ENCODE results near the gene CLDN6. TPM values are rescaled to one million over a fixed set of nuclear protein-coding genes. Genes with fewer than 3 reads are reported as not detected.

Gene CLDN6
- total RNA-seq, 4 donors from 2014 or later = not detected

GRCh38 chr16:3049921-3050481 lies 32.0 kb upstream of the CLDN6 start:
- Histone ChIP-seq H3K27me3 (peaks cover 73% of the 10 kb centered on the region), H3K27ac (no peak overlapping the region), H3K4me1 (peaks cover 0 to 24% (median 18%) of the 10 kb centered on the region in 3 donors), H3K36me3 (no peaks in the 10 kb centered on the region), H3K4me3 (no peak overlapping the region), H3K9me3 (no peaks in the 10 kb centered on the region)
- ATAC-seq = no peak
- WGBS, 2 donors (ENCODE audit: low coverage in 1 of 2) = 76 to 94% methylated on average over 3 to 5 of the region's 26 CpGs
- TF ChIP-seq POLR2A (IDR thresholded peaks at IDR 0.05) (no peak), POLR2AphosphoS5 (IDR thresholded peaks at IDR 0.05) (no peak)

DNA sequence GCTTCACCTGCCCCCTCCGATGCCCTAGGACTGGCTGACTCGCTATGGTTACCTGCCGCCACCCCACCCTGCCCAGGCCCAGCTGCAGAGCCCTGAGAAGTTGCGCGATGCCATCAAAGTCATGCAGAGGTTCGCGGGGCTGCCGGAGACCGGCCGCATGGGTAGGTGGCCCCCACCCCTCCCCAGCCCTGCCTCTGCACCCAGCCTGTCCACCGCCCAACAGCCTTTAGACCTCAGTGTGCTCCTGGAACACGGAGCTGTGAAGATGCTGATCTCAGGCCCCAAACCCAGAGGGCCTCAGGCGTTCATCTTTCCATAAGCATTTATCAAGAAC lies 29.4 kb upstream of the CLDN6 start:
- Histone ChIP-seq H3K36me3 (no peaks in the 10 kb centered on the region), H3K9me3 (no peaks in the 10 kb centered on the region), H3K4me1 (peaks cover 0 to 27% (median 18%) of the 10 kb centered on the region in 3 donors), H3K4me3 (no peak overlapping the region), H3K27ac (no peak overlapping the region), H3K27me3 (peaks cover 99% of the 10 kb centered on the region)
- no peak for ATAC-seq
- WGBS, 2 donors (ENCODE audit: low coverage in 1 of 2) = 40% methylated on average over 1 of the region's 13 CpGs; no CpG with 5 or more reads in 1 of the 2 donors
- TF ChIP-seq EP300 (IDR thresholded peaks at IDR 0.05) (no peak), CTCF (IDR thresholded peaks at IDR 0.05) (no peak), POLR2AphosphoS5 (IDR thresholded peaks at IDR 0.05) (no peak), POLR2A (IDR thresholded peaks at IDR 0.05) (no peak)

- peaks cover 0 to 27% (median 18%) of the 10 kb centered on the region in 3 donors for H3K4me1 ChIP-seq
- ATAC-seq = no peak
- WGBS, 2 donors (ENCODE audit: low coverage in 1 of 2) = 0% methylated on average over 1 of the region's 54 CpGs
- TF ChIP-seq POLR2AphosphoS5 (IDR thresholded peaks at IDR 0.05) = no peak
- TF ChIP-seq POLR2A (IDR thresholded peaks at IDR 0.05) = no peak
- TF ChIP-seq EP300 (IDR thresholded peaks at IDR 0.05) = no peak
- no peak for TF ChIP-seq CTCF (IDR thresholded peaks at IDR 0.05)
- peak overlapping the region in 1 of 2 donors; percentile 51 for H3K4me3 ChIP-seq
- no peaks in the 10 kb centered on the region for H3K36me3 ChIP-seq
- H3K27me3 ChIP-seq = peaks cover 98% of the 10 kb centered on the region
- no peaks in the 10 kb centered on the region for H3K9me3 ChIP-seq
- H3K27ac ChIP-seq = no peak overlapping the region
Observed at GRCh38 chr16:3046641-3047386, 28.8 kb upstream of the CLDN6 start.

DNA sequence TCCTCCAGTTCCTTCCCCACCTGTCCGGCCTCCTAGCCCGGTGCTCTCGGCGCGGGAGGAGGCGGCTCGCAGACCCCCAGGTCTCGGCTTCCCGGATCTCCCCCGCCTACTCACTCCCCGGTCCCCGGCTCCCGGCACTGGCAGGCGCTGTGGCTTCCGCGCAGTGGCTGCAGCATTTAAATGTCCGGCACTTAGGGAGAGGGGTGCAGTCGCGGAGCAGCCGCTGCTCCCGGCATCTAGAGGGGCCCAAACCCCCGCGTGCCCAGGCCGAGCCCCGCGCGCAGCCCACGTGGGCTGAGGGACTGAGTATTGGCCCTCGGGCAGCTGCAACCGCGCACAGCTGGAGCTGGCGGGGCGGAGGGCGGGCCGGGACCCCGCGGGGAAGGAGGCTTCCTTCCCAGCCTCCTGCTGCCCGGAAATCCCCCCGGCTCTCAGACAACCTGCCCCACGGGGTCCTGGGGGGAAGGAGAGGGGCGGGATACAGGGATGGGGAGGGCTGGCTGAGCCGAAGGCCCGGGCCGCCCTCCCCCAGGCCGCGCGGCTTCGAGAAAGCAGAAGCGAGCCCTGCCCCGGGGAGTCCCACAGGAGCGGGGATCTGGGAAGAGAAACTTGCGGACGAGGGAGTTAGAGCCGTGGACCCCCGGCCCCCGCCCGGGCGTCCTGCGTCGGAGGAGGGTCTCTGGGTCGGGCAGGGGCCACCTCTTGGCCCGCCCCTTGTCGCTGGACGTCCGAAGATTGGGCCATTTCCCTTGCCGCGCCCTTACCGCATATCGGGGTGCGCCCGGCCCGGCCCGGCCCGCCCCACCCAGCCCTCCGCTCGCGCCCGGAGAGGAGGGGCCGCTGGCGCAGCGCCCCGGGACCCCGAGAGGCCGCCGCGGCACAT lies 28.0 kb upstream of the CLDN6 start, which contains the start of gene MMP25:
Gene MMP25 (plus strand): TSS at position 804 of the 883 bp plus-strand sequence. CDS start 357 bp downstream, outside the sequence.
- Histone ChIP-seq H3K27ac (peak within 1 kb of the TSS in 1 of 4 donors; percentile 27), H3K36me3 (no peaks in the 10 kb centered on the region), H3K4me1 (peaks cover 0 to 27% (median 18%) of the 10 kb centered on the region in 3 donors), H3K4me3 (peak within 1 kb of the TSS; percentile 1 to 51), H3K9me3 (no peaks in the 10 kb centered on the region), H3K27me3 (peaks cover 98% of the 10 kb centered on the region)
- WGBS, 2 donors (ENCODE audit: low coverage in 1 of 2) = 0% methylated on average over 1 to 2 of the region's 86 CpGs
- ATAC-seq = peak; percentile 42
- TF ChIP-seq EP300 (IDR thresholded peaks at IDR 0.05) = no peak
- TF ChIP-seq CTCF (IDR thresholded peaks at IDR 0.05) = no peak
- TF ChIP-seq POLR2A (IDR thresholded peaks at IDR 0.05) = no peak
- TF ChIP-seq POLR2AphosphoS5 (IDR thresholded peaks at IDR 0.05) = no peak

DNA sequence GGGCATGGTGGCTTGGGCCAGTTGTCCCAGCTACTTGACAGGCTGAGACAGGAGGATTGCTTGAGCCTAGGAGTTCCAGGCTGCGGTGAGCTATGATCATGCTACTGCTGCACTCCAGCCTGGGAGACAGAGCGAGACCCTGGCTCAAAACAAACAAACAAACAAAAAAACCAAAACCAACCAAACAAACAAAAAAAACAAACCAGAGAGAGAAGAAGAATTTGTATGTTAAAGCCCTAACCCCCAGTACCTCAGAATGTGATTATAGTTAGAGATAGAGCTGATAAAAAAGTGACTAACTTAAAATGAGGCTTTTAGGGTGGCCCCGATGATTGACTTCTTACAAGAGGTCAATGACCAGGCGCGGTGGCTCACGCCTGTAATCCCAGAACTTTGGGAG lies 26.7 kb upstream of the CLDN6 start:
- ATAC-seq = no peak
- Histone ChIP-seq H3K36me3 (no peaks in the 10 kb centered on the region), H3K9me3 (no peaks in the 10 kb centered on the region), H3K4me3 (no peak overlapping the region), H3K27me3 (peaks cover 98% of the 10 kb centered on the region), H3K27ac (no peak overlapping the region), H3K4me1 (peaks cover 0 to 27% (median 18%) of the 10 kb centered on the region in 3 donors)
- 81 to 83% methylated on average over 4 to 6 of the region's 6 CpGs for WGBS, 2 donors (ENCODE audit: low coverage in 1 of 2)
- TF ChIP-seq POLR2AphosphoS5 (IDR thresholded peaks at IDR 0.05) = no peak
- no peak for TF ChIP-seq EP300 (IDR thresholded peaks at IDR 0.05)
- no peak for TF ChIP-seq POLR2A (IDR thresholded peaks at IDR 0.05)
- TF ChIP-seq CTCF (IDR thresholded peaks at IDR 0.05) = no peak

Data from gastroesophageal sphincter (tissue), 4 donors.